GM18517 (cell line): Measurements from ENCODE around the gene CRABP1.

ENCODE experiments used
- ATAC-seq: cut with Tn5 transposase; IDR thresholded peaks from one replicate; pipeline ENCODE4 v1.9.1; 2021; ENCODE audit warnings: mild to moderate bottlenecking, moderate library complexity; ENCODE audit not compliant: unreplicated experiment

Gene CRABP1

DNA sequence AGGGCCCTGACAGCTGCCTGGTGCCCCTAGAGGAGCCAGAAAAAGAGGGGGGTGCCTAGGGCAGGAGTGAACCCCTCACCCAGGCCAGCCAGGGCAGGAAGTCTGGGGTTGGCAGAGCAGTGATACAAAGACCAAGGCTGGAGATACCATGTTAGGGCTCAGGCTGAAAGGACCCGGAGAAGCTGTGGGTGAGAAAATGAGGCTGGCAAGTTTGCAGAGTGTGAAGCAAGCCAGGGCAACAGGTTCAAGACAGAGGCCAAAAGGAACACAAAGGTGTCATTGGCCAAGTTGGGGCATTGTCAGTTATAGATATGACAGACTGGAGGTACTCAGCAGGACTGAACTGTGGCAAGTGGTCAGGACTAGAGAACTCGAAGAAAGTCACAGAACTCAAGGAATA is 57.2 kb downstream of the CRABP1 start:
- no peak for ATAC-seq
